B cell (primary cell): ENCODE results near the gene NEUROD2.

Source experiments
- CTCF ChIP-seq: fragments of 200-600 bp; IDR thresholded peaks from one replicate; pipeline ENCODE4 v1.8.0; 2022; ENCODE audit warnings: antibody characterized with exemption, mild to moderate bottlenecking
- EZH2 ChIP-seq: IDR thresholded peaks from 2 replicates; pipeline ENCODE4 v1.6.1; 2012; ENCODE audit warnings: borderline replicate concordance, low read depth, mild to moderate bottlenecking, moderate library complexity, low read length; ENCODE audit not compliant: insufficient read depth, poor library complexity, severe bottlenecking

GRCh38 chr17:39627712-39628516 lies 20.2 kb upstream of the NEUROD2 start:
- TF ChIP-seq CTCF (no peak), EZH2 (no peak)
